Colon (tissue), 2 donors: ENCODE measurements around the gene EEF1G.
"Not testable (repeated sequence)": the region's sequence is repeated elsewhere in the genome, so short reads cannot be mapped to it uniquely, and the experiment has no call there.

Experiments
- FAIRE-seq: peaks from 2 replicates; lab custom pipeline; 2012; peaks lifted over from hg19 to GRCh38; lab: Jason Lieb, UNC
- donor health status: control.
- donor health status: control.

The EEF1G gene

GRCh38 chr11:62603072-62603408 is 29.3 kb upstream of the EEF1G start:
- no peak for FAIRE-seq

DNA sequence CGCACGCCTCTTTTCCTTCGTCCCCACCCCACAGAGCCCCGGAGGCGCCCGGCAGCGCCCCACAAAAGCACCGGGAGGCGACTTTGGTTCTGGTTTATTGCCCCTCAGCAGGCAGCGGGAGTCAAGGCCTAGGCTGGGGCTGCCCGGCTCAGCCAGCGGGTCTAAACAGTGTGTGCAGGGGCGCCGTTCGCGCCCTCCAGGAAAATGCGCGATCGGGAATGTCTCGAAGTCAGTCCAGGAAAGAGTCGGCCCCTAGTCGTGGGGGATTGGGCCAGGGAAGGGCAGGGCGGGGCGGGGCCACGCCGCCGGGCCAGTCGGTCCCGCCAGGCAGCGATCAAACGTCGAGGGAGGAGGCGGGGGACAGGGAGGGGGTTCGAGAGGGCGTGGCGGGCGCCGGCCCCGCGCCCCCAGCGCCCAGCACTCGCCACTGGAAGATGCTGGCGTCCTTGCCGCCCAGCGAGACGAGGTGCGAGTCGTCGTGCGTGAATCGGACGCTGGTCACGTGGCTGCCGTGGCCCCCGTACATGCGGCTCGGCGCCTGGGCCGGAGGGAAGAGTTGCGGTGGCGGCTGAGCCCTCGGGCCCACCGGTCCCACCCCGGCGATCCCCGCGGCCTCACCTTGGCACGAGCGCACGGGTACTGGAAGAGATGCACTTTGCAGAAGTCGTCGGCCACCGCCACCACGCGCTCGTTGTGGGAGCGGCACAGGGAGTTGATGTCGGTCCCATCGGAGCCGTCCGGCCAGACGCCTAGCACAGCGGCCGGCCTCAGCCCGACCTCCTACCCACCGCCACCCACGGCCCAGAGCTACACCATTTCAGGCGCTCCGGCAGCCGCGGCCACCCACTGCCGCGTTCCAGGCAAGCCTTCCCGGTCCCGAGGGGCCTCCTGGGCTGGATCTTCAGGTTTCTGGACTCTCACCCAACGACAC is 28.7 kb upstream of the EEF1G start:
- FAIRE-seq: no peak

- FAIRE-seq: peak; percentile 62
These were observed 27.9 kb upstream of the EEF1G start, which contains the start of gene MTA2 for GRCh38 chr11:62601372-62602140. TSS of gene MTA2 (minus strand) at chr11:62601865. CDS start at chr11:62601450, 415 bp downstream.

DNA sequence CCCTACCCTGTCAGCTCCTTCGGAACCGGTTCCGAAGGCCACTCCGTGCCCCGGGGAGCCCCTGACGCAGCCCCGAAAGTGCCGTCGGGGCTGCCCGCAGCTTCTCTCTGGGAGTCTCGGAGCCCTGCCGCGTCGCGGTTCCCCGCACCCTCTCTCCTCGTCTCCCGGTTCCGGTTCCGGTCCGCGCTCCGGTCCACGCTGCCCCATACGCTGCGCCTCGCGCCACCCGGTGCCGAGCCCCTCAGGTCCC is 27.4 kb upstream of the EEF1G start:
- no peak for FAIRE-seq

GRCh38 chr11:62600367-62601121 is 26.9 kb upstream of the EEF1G start:
- no peak for FAIRE-seq

DNA sequence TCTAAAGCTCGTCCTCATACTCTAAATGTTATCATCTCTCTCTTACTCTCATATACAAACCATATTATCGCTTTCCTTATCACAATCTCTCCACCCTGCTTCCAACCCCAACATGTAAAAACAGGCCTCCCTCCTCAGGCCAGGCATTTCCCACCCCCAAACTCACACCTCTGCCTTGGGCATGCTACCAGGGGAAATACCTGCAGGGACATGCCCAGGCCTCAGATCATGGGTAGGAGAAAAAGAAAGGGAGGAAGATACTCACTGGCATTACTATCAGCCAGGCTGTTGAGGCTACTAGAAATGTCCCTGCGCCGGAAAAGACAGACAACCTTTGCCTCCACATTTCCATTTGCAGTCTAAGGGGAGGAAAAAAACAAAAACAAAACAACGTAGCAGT is 26.2 kb upstream of the EEF1G start:
- no peak for FAIRE-seq

GRCh38 chr11:62599069-62599696 is 25.5 kb upstream of the EEF1G start:
- no peak for FAIRE-seq

- FAIRE-seq: no peak
These were observed 21.4 kb upstream of the EEF1G start for GRCh38 chr11:62595124-62595523.

DNA sequence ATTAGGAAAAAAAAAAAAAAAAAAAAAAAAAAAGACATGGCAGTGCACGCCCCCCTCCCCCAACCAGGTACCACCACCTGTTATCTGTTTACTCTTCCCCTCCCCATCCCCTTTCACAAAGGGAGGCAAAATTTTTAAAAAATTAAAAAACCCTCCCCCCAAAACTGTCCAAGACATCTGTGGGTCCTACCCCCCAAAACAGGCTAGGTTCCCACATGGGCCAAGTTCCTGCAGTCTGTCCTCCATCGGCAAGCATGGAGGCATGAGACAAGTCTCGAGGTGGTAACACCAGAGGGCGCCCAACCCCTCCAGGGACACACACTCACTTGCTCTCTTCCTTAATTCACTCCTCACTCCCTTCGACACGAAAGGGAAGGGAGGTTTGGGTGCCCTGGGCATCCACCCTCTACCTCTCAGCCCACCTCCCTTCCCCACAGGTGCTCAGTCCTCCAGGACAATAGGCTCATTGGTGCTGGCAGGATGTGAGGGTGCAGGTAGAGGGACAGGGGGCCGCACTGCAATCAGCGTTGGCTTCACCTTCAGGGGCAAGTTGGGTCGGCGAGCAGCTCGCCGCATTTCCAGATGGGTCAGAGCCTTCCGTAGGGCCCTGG is 19.8 kb upstream of the EEF1G start:
- no peak for FAIRE-seq

GRCh38 chr11:62592989-62593421 is 19.3 kb upstream of the EEF1G start:
- no peak for FAIRE-seq

DNA sequence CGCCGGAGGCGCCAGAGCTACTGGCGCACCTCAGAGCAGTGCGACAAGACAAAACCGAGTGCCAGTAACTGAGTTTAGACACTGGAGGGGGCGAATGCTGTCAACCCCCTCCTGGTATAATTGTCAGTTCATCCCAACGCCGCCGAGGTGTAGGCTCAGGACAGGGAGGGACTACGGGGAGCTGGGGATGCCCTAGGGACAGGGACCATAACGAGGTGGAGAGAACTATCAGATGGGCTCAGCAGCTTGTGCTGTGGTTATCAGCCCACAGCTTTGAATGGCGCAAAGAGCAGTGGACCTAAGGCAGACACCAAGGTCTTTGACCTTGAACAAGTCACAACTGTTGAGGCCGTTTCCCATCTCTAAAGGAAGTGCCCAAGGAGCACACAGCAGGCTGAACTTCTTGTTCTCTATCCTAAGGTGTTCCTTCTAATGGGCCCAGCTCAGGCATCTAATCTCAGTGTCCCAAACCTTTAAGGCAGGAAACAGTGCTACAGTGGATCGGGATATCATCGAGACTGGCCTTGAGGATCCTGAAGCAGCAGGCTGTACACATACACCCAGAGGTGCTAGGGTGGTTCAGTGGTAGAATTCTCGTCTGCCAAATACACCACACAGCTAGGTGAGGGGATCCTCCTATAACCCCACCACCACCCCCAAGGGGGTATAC is 18.6 kb upstream of the EEF1G start:
- no peak for FAIRE-seq

GRCh38 chr11:62591448-62592145 is 17.9 kb upstream of the EEF1G start, which contains the start of gene TUT1:
TSS of gene TUT1 (minus strand) at chr11:62591523. CDS start at chr11:62591485, 38 bp downstream.
- no peak for FAIRE-seq

DNA sequence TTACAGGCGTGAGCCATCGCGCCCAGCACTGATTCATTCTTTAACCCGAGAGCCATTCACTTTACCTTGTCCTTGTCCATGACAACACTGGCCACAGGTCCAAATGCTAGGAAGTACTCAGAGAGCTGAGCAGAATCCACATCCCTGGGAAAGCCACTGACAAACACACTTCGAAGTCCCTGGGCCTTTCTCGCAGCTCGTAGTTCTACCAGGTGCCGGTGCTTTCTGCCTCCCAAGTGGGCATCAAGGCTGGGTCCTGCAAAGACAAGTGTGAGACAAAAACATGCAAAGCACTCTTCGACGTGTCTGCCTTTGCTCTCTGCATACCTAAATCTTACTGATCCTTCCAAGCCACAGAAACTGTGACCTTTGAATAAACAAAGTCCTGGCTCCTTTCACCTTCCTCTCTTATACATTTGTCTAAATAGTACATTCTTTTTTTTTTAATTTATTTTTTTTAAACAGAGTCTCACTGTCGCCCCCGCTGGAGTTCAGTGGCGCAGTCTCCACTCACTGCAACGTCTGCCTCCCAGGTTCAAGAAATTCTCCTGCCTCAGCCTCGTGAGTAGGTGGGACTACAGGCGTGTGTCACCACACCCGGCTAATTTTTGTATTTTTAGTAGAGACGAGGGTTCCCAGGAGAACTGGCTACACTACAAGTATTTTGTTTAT is 15.4 kb upstream of the EEF1G start:
- no peak for FAIRE-seq

GRCh38 chr11:62585356-62585755 is 11.7 kb upstream of the EEF1G start:
- FAIRE-seq: not testable (repeated sequence)

- FAIRE-seq: not testable (repeated sequence)
These were observed 8.0 kb upstream of the EEF1G start for GRCh38 chr11:62581735-62582134.

DNA sequence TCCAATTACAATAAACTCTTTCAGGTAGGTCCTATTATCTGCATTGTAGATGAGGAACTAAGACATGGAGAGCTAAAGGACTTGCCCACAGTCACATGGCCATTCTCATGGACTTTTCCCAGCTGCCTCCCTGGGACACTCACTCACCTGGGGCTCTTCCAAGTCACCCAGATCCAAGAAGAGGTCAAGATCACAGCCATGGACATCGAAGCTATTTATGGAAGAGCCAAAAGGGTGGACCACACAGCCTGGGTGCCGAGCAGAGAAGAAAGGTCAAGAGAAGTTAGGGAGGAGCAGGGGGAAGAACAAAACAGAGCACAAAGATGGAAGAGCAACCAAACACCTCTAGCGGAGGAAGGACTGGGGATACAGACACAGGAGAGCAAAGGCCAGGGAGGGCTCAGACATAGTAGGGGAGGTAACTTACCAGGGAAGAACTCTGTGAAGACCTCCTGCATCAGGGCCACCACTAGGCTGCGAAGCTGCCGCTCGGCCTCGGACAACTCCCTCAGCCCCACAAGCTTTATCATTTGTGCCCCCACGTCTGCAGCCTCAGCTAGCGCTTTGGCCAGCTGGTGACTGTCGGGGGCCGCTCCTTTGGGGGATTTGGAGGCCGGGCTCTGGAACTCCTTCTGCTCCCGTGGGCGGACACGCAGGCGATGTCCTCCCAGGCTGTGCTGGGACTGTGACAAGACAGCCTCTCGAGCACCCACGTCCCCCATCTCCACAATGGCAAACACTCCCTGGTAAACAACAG is 7.4 kb upstream of the EEF1G start:
- no peak for FAIRE-seq

- no peak for FAIRE-seq
These were observed 5.6 kb upstream of the EEF1G start for GRCh38 chr11:62579252-62579651.

DNA sequence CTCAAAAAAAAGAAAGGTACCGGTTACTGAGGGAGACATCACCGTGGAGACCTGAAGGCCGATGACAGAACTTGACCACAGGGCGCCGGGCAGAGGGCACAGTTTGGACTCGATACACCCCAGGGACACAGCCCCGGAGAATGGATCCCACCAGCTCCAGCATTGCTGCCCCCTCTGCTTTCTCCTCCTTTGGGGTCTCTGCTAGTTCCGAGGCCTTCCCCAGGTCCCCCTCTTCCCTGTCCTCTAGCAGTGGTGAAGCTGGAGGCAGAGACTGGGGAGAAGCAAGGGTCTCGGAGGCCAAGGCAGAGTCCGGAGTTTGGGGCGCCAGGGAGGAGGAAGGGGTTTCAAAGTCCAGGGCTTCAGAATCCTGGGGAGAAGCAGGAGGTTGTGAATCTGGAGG is 4.8 kb upstream of the EEF1G start:
- no peak for FAIRE-seq

GRCh38 chr11:62577046-62577714 is 3.5 kb upstream of the EEF1G start:
- no peak for FAIRE-seq
